Fibroblast of lung (primary cell): ENCODE results near the gene HAVCR2.

Experiments
- CTCF ChIP-seq, 2 donors: IDR thresholded peaks in 1 of 2; conservative IDR thresholded peaks in 1 of 2; 1 replicate in 1 of 2; 2 replicates in 1 of 2; pipeline ENCODE4 v1.5.1; 2011 to 2012; ENCODE audit warnings: low read length in 2 of 2, control low read depth in 1 of 2, inconsistent platforms in 1 of 2, low read depth in 1 of 2, mild to moderate bottlenecking in 1 of 2
- EZH2 ChIP-seq: IDR thresholded peaks from 2 replicates; pipeline ENCODE4 v1.5.1; 2012; ENCODE audit warnings: low read length, control low read depth, mild to moderate bottlenecking; ENCODE audit errors: missing control alignments

DNA sequence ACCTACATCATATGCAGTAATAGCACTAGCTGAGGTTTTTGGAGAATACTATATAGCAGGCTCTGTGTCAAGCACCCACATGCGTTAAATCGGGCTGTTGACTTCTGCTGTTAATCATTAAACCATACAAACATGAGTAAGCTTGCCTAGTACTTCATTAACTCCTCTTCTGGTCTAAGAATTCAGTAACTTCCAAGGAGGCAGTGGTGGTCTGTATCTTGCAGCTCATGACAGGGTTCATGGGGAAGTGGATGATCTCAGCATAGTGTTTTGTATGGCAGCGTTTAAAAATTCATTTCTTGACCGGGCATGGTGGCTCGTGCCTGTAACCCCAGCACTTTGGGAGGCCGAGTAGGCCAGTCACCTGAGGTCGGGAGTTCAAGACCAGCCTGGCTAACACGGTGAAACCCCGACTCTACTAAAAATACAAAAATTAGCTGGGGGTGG lies 49.7 kb downstream of the HAVCR2 start, which contains the start of gene HAVCR1:
- TF ChIP-seq CTCF (conservative IDR thresholded peaks at IDR 0.05 in 1 of 2, IDR thresholded peaks at IDR 0.05 in 1 of 2; ENCODE audit: low read depth in 1 of 2, low read length in 2 of 2), result no peak
- TF ChIP-seq EZH2, result no peak
